ENCODE data around the gene GATA6.

DNA sequence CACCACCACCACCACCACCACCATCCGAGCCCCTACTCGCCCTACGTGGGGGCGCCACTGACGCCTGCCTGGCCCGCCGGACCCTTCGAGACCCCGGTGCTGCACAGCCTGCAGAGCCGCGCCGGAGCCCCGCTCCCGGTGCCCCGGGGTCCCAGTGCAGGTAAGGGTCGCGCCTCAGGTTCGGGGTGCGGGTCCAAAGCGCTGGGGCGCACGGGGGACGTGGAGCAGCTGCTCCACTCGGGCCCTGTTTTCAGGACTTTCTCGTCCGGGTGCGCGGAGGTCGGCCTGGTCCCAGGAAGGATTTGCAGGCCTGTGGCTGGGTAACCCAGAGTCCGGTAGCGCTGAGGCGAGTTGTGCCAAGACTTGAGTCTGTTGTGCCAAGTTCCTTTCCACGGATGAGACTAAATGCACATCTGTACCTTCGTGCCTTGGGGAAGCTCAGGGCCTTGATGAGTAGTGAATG, 2.8 kb downstream of the GATA6 start:
- TF ChIP-seq CTCF (IDR thresholded peaks at IDR 0.05; ENCODE audit: borderline replicate concordance, extremely low read depth, low read length, poor library complexity, severe bottlenecking) (no peak), EZH2 (IDR thresholded peaks at IDR 0.05; ENCODE audit: borderline replicate concordance, low read depth, low read length, severe bottlenecking) (no peak)
